CD4-positive, alpha-beta T cell (primary cell): Measurements from ENCODE around the gene DSCAML1. TPM values are rescaled to one million over a fixed set of nuclear protein-coding genes. Genes with fewer than 3 reads are reported as not detected.
A peak's percentile ranks its signal among the peaks of the same experiment; 100 is the strongest.

Source experiments
- ATAC-seq: fragments of 200-7000 bp; cut with Tn5 transposase; one replicate; pipeline ENCODE4 v1.10.0; 2022; ENCODE audit warnings: mild to moderate bottlenecking; ENCODE audit not compliant: poor library complexity
- CTCF ChIA-PET: fragments of 350-600 bp; sonication (Branson Sonifier 250); formaldehyde crosslinking; loops from one replicate; lab custom pipeline; 2021; ENCODE audit warnings: antibody characterized with exemption, inconsistent platforms; lab: Charles Lee
- POLR2A ChIA-PET: fragments of 350-600 bp; sonication (Branson Sonifier 250); formaldehyde crosslinking; loops from one replicate; lab custom pipeline; 2021; ENCODE audit warnings: antibody characterized with exemption, inconsistent platforms; lab: Charles Lee
- DNase-seq, 14 experiments: peaks; one replicate each; pipeline ENCODE4 v3.0.0-alpha.2; 2013 to 2020; ENCODE audit warnings: mixed read lengths in 2 of 14
- H3K27ac ChIP-seq, 2 donors: one replicate each; pipeline versions ENCODE4 v1.5.1 to v1.7.0; 2013; ENCODE audit warnings: low read length in 2 of 2, low read depth in 1 of 2, mild to moderate bottlenecking in 1 of 2
- H3K27me3 ChIP-seq, 2 experiments: 1 replicate in 1 of 2; 2 replicates in 1 of 2; pipeline versions ENCODE4 v1.6.1 to v1.7.0; 2013; ENCODE audit warnings: low read length in 2 of 2, control low read depth in 1 of 2, mild to moderate bottlenecking in 1 of 2, moderate library complexity in 1 of 2; ENCODE audit not compliant: insufficient read depth in 2 of 2, control insufficient read depth in 1 of 2
- H3K36me3 ChIP-seq: one replicate; pipeline ENCODE4 v1.6.1; 2013; ENCODE audit warnings: low read length, control low read depth; ENCODE audit not compliant: insufficient read depth
- H3K4me1 ChIP-seq: one replicate; pipeline ENCODE4 v1.6.1; 2013; ENCODE audit warnings: low read length, control low read depth; ENCODE audit not compliant: insufficient read depth
- H3K4me3 ChIP-seq: one replicate; pipeline ENCODE4 v1.5.1; 2013; ENCODE audit warnings: mild to moderate bottlenecking, low read length, moderate library complexity
- H3K9me3 ChIP-seq, 2 experiments: 1 replicate in 1 of 2; 2 replicates in 1 of 2; pipeline versions ENCODE4 v1.6.1 to v1.7.0; 2013; ENCODE audit warnings: low read length in 2 of 2, mild to moderate bottlenecking in 2 of 2, control low read depth in 1 of 2, moderate library complexity in 1 of 2; ENCODE audit not compliant: control insufficient read depth in 1 of 2, insufficient read depth in 1 of 2
- H3K27ac Mint-ChIP-seq: one replicate; pipeline ENCODE4 v1.8.0; 2020; ENCODE audit warnings: mixed read lengths
- H3K27me3 Mint-ChIP-seq: one replicate; pipeline ENCODE4 v1.8.0; 2021; ENCODE audit warnings: mixed read lengths
- H3K36me3 Mint-ChIP-seq: one replicate; pipeline ENCODE4 v1.8.0; 2021; ENCODE audit warnings: low read depth, mixed read lengths
- H3K4me1 Mint-ChIP-seq: one replicate; pipeline ENCODE4 v1.8.0; 2021; ENCODE audit warnings: low read depth, mixed read lengths
- H3K4me3 Mint-ChIP-seq: one replicate; pipeline ENCODE4 v1.8.0; 2020; ENCODE audit warnings: mild to moderate bottlenecking, mixed read lengths
- H3K9me3 Mint-ChIP-seq: one replicate; pipeline ENCODE4 v1.8.0; 2020; ENCODE audit warnings: mixed read lengths
- intact Hi-C, 2 experiments: fragments of 100-400 bp; cut with DNase I in 1 of 2; cut with micrococcal nuclease in 1 of 2; formaldehyde crosslinking; loops; one replicate each; pipeline versions ENCODE4 v1.15.1 to v1.9.0; 2023 to 2025; cut with DNase I, micrococcal nuclease
- total RNA-seq, 174 experiments: library from RNA in 2 of 174; stranded (reverse) in 2 of 174; gene quantifications; one replicate each; pipeline ENCODE4 v1.2.3 and lab custom pipeline; 2021 to 2026
- TF ChIP-seq, protein P1 (sequence below): fragments of 200-600 bp; IDR thresholded peaks from one replicate; pipeline ENCODE4 v1.8.0; 2022; ENCODE audit warnings: antibody characterized with exemption, mild to moderate bottlenecking

DSCAML1 gene
- total RNA-seq, 2 experiments from 2014 or later: 0.22 to 0.61 TPM

DNA sequence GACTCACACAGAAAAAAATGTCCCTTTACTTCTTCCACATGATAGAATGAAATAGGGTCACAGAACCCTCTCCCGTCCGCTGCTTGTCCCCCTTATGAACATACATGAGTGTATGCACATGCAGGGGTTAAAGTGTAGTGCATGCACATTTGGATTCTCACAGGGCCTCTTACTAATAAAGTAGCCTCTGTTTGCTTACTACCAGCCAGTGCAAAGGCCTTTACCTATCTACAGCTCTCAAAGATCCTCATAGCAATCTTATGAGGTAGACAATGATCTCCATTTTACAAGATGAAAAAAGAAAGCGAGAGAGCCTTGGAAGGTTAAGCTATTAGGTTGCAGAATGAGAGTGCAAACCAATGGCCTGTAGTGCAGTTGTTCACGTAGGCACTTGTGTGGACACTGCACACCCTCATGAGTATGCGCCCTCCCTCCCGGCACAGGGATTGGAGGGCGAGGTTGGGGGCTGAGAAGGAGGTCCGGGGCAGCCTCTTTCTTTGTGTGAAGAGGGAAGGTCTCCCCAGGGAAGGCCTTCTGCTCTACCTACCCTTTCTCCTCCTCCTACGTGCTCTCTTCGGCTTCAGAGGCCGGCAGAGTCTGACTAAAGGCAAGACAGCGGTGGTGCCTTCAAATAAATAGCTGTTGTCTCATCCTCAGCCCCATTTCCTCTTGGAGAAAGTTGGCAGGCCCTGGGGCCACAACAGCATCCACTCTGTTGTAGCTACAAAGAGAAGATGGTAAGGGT lies 378.1 kb downstream of the DSCAML1 start:
- Mint-ChIP-seq H3K27me3 (no peaks in the 10 kb centered on the region), H3K27ac (no peak overlapping the region), H3K4me1 (no peaks in the 10 kb centered on the region), H3K36me3 (no peaks in the 10 kb centered on the region), H3K4me3 (no peak overlapping the region), H3K9me3 (no peaks in the 10 kb centered on the region)
- Histone ChIP-seq H3K4me3 (no peak overlapping the region), H3K27me3 (peaks cover 0 to 2% of the 10 kb centered on the region in 2 experiments), H3K27ac (no peak overlapping the region), H3K36me3 (no peaks in the 10 kb centered on the region), H3K9me3 (no peaks in the 10 kb centered on the region), H3K4me1 (no peaks in the 10 kb centered on the region)
- ChIA-PET POLR2A (no interaction called here), CTCF (no interaction called here)
- ATAC-seq (no peak), DNase-seq (peak in 1 of 14 experiments; percentile 11)
- TF ChIP-seq, protein P1, sequence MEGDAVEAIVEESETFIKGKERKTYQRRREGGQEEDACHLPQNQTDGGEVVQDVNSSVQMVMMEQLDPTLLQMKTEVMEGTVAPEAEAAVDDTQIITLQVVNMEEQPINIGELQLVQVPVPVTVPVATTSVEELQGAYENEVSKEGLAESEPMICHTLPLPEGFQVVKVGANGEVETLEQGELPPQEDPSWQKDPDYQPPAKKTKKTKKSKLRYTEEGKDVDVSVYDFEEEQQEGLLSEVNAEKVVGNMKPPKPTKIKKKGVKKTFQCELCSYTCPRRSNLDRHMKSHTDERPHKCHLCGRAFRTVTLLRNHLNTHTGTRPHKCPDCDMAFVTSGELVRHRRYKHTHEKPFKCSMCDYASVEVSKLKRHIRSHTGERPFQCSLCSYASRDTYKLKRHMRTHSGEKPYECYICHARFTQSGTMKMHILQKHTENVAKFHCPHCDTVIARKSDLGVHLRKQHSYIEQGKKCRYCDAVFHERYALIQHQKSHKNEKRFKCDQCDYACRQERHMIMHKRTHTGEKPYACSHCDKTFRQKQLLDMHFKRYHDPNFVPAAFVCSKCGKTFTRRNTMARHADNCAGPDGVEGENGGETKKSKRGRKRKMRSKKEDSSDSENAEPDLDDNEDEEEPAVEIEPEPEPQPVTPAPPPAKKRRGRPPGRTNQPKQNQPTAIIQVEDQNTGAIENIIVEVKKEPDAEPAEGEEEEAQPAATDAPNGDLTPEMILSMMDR: no peak
- intact Hi-C loops: no loop called here

DNA sequence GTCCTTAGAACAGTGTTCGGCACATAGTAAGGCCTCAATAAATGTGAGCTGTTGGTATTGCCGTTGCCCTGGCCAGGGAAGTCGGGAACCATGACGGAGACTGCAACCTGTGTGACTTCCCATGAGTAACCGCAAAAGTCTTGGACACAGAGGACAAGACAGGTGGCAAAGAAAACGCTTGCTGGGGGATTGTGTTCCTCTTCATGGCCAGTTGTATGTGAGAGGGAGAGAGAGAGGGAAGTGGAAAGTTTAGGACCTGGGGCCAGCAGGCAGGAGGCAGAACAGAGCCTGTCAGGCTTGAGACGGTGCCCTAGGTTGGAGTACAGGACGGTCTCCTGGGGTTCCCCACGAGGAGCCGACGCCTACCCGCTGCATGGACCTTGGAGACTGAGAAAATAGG lies 379.2 kb downstream of the DSCAML1 start:
- Mint-ChIP-seq H3K27ac (no peak overlapping the region), H3K4me1 (no peaks in the 10 kb centered on the region), H3K36me3 (no peaks in the 10 kb centered on the region), H3K27me3 (no peaks in the 10 kb centered on the region), H3K4me3 (no peak overlapping the region), H3K9me3 (no peaks in the 10 kb centered on the region)
- Histone ChIP-seq H3K27ac (no peak overlapping the region), H3K4me1 (no peaks in the 10 kb centered on the region), H3K27me3 (peaks cover 0 to 2% of the 10 kb centered on the region in 2 experiments), H3K9me3 (no peaks in the 10 kb centered on the region), H3K36me3 (no peaks in the 10 kb centered on the region), H3K4me3 (no peak overlapping the region)
- no peak for ATAC-seq
- TF ChIP-seq, protein P1: no peak
- POLR2A ChIA-PET: no interaction called here
- intact Hi-C loops: no loop called here
- DNase-seq: no peak
- CTCF ChIA-PET: no interaction called here

DNA sequence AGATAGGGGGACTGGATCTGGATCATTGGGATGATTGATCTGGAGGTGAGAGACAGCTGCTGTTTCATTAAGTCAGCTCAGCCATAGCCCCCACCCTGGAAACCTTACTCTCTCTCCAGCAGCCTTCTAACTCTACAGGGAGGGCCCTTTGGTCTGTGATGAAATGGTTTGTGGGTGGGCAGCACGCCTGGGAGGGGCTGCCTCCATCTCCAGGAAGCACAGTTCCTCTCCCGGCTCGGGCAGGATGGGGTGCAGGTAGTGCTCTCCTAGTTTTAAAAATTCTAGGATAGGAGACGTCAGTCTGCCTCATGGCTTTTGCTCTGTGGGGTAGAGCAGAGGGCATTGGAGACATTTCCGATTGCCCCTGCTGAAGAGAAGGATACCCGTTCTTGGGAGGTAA lies 379.7 kb downstream of the DSCAML1 start:
- no peak overlapping the region for H3K4me3 ChIP-seq
- ChIA-PET POLR2A (no interaction called here), CTCF (no interaction called here)
- peak in 1 of 14 experiments; percentile 10 for DNase-seq
- H3K27me3 Mint-ChIP-seq: no peaks in the 10 kb centered on the region
- H3K27me3 ChIP-seq: peaks cover 0 to 2% of the 10 kb centered on the region in 2 experiments
- H3K36me3 ChIP-seq: no peaks in the 10 kb centered on the region
- no peaks in the 10 kb centered on the region for H3K9me3 ChIP-seq
- intact Hi-C loops: no loop called here
- no peaks in the 10 kb centered on the region for H3K4me1 Mint-ChIP-seq
- no peak overlapping the region for H3K27ac ChIP-seq
- H3K27ac Mint-ChIP-seq: no peak overlapping the region
- no peak overlapping the region for H3K4me3 Mint-ChIP-seq
- ATAC-seq: no peak
- TF ChIP-seq, protein P1: no peak
- peaks cover 4% of the 10 kb centered on the region for H3K36me3 Mint-ChIP-seq
- H3K4me1 ChIP-seq: no peaks in the 10 kb centered on the region
- H3K9me3 Mint-ChIP-seq: no peaks in the 10 kb centered on the region
